ENCODE results near the gene NUBP1.
A peak's percentile ranks its signal among the peaks of the same experiment; 100 is the strongest.
"Not testable (repeated sequence)": the region's sequence is repeated elsewhere in the genome, so short reads cannot be mapped to it uniquely, and the experiment has no call there.

The NUBP1 gene

GRCh38 chr16:10743610-10744369 lies at the start of gene NUBP1:
Gene NUBP1 (plus strand): TSS chr16:10743842. CDS start chr16:10743864, 22 bp downstream.
- peak; percentile 97 for DNase-seq

- no peak for DNase-seq
Measured at GRCh38 chr16:10693889-10694288, 49.8 kb upstream of the NUBP1 start.

- no peak for DNase-seq
Measured at GRCh38 chr16:10694306-10694705, 49.3 kb upstream of the NUBP1 start.

- no peak for DNase-seq
Measured at GRCh38 chr16:10694830-10695229, 48.8 kb upstream of the NUBP1 start, which contains the start of gene TEKT5. Gene TEKT5 (minus strand): TSS chr16:10694930. CDS start chr16:10694873, 57 bp downstream.

- DNase-seq: no peak
Measured at GRCh38 chr16:10699756-10700155, 43.9 kb upstream of the NUBP1 start.

- DNase-seq: no peak
Measured at GRCh38 chr16:10708969-10709368, 34.7 kb upstream of the NUBP1 start.

- no peak for DNase-seq
Measured at GRCh38 chr16:10728003-10728887, 15.4 kb upstream of the NUBP1 start.

GRCh38 chr16:10729104-10730048 lies 14.3 kb upstream of the NUBP1 start:
- DNase-seq: no peak

- DNase-seq: no peak
Measured at GRCh38 chr16:10731790-10732189, 11.9 kb upstream of the NUBP1 start.

GRCh38 chr16:10737068-10737625 lies 6.5 kb upstream of the NUBP1 start:
- peak; percentile 87 for DNase-seq

GRCh38 chr16:10738231-10739077 lies 5.2 kb upstream of the NUBP1 start:
- peak; percentile 37 for DNase-seq

- DNase-seq: no peak
Measured at GRCh38 chr16:10740000-10740844, 3.4 kb upstream of the NUBP1 start.

GRCh38 chr16:10740845-10741208 lies 2.8 kb upstream of the NUBP1 start:
- no peak for DNase-seq

GRCh38 chr16:10741249-10741648 lies 2.4 kb upstream of the NUBP1 start:
- DNase-seq: not testable (repeated sequence)

GRCh38 chr16:10741844-10742243 lies 1.8 kb upstream of the NUBP1 start:
- DNase-seq: no peak

- no peak for DNase-seq
Measured at GRCh38 chr16:10743227-10743609, 424 bp upstream of the NUBP1 start.

- DNase-seq: no peak
Measured at GRCh38 chr16:10744370-10745030, 858 bp downstream of the NUBP1 start.

- no peak for DNase-seq
Measured at GRCh38 chr16:10745841-10746240, 2.2 kb downstream of the NUBP1 start.

- no peak for DNase-seq
Measured at GRCh38 chr16:10750793-10751192, 7.2 kb downstream of the NUBP1 start.

- DNase-seq: no peak
Measured at GRCh38 chr16:10751291-10751697, 7.7 kb downstream of the NUBP1 start.
